Skin of body (tissue), 2 donors: ENCODE data around the gene SREBF2. TPM values are rescaled to one million over a fixed set of nuclear protein-coding genes. Genes with fewer than 3 reads are reported as not detected.

Experiments
- DNase-seq: peaks from one replicate; lab custom pipeline; 2025; lab: John Stamatoyannopoulos, UW
- total RNA-seq: library from RNA; depleted of rRNA; stranded (reverse); fragments of >200 nt; gene quantifications from one replicate; pipeline ENCODE4 v1.2.3, GENCODE V29; 2014

Gene SREBF2
- total RNA-seq, 1 donor from 2014 or later, result 49.7 TPM

DNA sequence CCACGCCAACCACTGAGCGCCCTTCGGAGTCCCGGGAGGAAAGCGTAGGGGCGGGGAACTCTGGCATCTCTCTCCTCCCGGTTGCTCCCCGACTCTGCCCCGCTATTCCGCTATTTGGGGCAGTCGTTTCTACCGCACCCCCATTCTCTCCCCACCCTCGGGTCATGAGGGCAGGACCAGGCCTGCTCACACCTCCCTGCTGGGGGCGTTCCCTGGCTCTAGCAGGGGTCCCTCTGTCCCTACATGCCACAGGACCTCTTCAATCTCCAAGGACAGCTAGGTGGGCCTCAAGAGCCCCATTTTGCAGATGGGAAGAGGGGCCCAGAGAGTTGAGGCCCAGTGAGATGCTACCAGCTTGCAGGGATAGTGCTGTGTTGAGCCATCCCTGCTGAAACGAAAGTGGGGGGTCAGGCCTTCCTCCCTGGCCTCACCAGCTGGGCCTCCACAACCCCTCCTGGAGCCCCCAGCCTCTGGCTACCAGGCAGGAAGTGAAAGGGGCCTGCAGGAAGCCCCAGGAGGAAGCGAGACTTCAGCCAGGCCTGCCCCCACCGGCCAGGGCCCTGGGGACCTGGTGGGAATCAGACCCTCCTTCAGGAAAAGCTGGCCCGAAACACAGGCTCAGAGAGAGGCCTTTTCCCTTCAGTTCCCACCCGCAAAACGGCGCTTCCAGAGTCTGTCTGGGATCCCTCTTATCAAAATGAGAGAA lies 87.5 kb downstream of the SREBF2 start:
- no peak for DNase-seq

DNA sequence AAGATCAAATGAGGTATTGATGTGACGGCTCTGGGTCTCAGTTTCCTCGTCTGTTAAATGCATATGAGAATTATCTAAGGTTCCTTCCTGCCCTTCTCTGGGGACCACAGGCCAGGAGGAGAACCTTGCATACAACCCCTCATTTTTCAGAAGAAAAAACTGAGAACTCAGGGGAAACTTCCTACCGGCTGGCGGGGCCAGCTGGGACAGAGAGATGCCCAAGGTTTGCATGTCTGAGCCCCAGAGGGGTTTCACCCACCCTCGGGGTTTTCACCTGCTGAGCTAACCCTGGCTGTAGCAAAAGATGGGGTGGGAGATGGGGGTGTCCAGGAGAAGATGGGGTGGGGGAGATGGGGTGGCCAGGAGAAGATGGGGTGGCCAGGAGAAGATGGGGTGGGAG lies 89.4 kb downstream of the SREBF2 start:
- DNase-seq, result no peak

DNA sequence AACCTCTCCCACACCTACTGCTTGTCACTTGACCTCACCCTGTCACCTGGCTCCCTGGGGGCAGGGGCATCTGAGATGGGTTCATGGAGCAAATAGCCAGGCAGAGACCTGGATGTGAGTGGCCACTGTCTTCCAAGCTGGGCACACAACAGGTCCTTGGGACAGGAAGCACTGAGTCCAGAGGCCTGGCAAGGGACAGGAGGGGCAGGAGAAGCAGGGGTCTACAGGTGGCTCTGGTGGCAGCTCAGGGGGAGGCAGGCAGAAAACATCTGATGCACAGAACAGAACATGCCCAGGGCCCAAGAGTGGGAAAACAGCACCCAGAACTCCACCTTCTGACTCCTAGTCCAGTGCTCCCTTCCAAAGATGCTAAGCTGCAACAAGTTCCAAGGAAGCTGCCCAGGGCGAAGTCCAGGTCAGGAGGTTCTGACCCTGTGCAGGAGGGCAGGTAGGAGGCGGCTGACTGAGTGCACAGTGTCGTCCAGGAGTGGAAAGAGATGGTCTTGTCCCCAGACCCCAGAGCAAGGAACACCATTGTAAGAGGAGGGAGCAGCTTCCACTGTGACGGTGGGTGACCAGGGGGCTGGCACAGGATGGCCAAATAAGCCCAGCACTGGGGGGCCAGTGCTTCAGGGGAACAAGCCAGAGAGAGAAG lies 90.2 kb downstream of the SREBF2 start:
- no peak for DNase-seq

DNA sequence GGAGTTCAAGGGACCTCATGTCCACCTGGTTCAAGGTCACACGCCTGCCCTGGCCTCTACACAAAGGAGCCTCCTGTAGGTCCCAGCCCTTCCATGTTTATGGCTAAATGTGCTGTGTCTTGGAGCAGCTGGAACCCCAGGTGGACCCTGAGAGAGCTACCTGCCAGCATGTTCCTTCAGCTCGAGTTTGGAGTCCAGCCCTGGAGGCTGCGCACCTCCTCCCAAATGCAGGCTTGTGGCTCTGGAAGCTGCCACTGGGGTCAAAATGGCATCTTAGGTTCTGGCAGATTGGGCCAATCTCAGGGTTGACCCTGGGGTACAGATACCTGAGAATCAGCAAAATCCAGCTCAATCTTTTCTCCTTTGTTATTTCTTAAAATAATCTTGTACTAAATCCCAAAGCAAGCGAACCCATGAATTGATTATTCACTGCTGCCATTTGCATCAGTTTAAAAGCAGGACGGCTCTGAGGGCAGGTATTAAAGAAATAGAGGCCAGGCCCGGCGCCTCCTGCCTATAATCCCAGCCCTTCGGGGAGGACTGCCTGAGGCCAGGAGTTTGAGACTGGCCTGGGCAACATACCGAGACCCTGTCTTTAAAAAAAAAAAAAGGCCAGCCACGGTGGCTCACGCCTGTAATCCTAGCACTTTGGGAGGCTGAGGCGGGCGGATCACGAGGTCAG lies 90.8 kb downstream of the SREBF2 start:
- no peak for DNase-seq

DNA sequence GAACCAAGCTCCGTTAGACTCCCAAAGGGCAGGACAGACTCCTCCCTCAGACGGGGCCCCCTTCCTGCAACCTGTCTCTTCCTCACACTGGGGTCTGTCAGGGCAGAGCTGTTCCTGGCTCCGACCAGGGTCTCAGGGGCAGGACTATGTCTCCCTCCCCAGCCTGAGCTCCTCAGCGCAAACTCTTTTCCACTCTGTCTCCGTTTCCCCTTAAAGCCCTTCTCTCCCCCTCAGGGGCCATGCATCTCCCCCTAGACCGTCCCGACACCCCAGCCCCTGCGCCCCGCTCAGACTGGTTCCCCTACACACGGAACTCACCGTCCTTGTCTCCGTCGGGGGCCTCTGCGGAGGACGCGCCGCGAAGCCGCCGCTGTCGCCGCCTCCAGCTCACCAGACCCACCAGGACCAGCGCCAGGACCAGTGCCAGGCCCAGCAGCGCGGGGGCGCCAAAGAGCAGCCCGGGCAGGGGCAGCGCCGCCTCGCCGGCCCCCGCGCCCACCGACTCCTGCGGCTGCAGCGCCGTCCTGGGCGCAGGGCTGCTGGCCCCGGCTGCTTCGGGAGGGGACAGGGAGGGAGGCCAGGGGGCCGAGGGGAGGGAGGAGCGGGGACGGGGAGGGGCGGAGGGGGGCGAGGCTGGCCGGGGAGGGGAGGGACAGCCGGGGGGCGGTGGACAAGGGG lies 93.0 kb downstream of the SREBF2 start:
- DNase-seq, result no peak

DNA sequence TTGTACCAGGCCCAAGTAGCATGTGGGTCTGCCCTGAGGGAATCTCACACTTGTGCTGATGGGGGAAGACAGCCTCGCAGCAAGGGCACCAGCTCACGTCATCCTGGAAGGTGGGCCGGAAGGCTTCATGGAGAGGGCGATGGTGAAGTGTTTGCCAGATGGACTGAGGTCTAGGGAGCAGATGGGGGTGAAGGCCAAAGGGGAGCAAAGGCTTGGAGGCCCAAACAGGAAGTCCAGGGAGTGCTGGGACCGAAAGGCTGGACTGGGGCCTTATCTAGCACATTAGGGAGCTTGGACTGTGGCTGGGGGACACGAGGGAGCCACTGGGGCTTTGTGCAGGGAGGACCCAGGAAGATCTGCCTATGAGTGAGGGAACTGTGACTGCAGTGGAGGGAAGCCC lies 94.9 kb downstream of the SREBF2 start:
- DNase-seq, result no peak

DNA sequence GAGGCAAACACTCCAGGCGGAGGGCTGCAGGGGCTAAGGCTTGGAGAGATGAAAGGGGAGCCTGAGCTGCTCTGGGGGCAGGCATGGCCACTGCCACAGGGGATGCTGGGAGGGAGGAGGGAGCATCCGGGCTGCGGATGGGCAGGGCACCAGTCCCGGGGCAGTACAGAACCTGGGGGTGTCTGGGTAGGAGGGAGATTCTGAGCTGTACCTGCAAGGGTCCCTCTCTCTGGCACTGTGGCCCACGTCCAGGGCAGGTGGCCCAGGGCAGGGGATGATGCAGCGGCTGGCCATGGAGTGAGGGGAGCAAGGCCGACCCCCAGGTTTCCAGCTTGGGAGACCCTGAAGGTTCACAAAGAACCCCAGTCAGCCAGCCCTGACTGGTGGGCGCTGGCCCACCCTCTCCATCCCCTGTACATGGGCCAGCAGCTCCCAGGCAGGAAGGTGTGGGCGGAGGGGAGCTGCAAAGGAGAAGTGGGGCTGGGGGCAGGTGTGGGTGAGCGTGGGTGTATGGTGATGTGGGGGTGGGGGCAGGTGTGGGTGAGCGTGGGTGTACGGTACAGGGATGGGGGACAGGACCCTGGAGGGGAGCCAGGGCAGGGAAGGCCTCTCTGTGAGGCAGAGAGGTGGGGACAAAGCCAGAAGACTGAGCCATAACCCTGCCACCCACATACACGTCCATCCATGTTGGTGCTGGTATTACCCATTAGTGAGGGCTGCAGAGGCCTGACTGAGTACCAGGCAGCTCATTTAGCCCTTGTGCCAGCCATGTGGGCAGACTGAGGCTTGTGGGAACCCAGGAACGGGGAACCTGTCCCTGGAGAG lies 95.9 kb downstream of the SREBF2 start:
- DNase-seq, result no peak

DNA sequence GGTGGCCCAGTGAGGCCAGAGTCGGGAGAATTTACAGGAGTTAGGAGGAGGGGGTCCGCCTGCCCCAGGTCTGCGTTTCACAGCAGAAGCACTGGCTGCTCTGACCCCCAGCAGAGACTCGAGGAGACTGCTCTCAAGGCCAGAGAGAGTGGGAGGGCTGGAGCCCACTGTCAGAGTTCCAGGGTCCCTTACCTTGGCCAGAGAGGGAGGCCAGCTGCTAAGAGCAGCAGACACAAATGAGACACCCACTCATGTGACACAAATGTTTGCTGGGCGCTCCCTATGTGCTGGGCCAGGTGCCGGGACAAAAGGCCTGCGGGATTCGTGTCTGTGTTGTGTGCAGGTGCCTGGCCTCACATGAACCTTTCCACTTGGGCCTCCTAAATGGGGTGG lies 96.5 kb downstream of the SREBF2 start:
- DNase-seq, result no peak

DNA sequence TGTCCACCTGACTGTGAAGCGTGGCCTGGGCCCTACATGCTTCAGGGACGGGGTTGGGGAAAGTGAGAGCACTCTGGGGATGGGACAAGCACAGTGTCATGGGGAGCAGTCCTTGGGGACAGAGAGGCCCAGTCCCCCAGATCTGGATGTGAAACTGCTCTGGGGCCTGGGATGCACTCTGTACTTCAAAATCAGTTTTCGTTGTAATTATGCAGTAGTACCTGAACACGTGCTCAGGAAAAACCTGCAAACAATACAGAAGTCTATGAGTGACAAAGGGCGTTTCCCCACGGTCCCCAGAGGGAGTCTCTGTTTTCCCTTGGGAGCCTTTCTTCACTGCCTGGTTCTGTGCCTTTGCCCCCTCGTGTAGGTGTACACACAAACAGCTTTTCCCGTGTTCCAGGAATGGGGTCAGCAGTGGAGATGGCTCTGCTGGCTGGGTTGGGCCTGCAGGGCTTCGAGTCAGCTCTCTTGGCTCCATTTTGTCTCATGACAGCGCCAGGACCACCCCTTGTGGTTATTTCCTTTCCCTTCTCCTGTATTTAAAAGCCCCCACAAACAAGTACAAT lies 98.9 kb downstream of the SREBF2 start:
- DNase-seq, result no peak

DNA sequence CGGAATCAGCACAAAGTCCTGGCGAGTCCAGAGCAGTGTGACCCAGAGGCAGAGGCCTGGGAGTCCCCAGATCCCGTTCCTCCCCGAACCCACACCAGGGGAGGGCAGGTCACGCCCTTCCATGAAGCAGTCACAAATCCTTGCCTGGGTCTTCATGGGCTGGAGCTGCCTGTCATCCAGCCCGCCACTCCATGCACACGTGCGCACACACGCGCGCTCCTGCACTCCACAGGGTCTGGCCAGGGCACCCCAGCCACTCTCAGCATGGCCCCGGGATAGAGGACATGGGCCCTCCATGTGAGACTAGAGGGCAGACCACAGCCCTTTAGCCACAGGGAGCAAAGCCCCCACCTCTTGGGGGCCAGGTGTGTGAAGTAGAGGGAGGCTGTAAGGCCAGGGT lies 99.4 kb downstream of the SREBF2 start:
- no peak for DNase-seq

DNA sequence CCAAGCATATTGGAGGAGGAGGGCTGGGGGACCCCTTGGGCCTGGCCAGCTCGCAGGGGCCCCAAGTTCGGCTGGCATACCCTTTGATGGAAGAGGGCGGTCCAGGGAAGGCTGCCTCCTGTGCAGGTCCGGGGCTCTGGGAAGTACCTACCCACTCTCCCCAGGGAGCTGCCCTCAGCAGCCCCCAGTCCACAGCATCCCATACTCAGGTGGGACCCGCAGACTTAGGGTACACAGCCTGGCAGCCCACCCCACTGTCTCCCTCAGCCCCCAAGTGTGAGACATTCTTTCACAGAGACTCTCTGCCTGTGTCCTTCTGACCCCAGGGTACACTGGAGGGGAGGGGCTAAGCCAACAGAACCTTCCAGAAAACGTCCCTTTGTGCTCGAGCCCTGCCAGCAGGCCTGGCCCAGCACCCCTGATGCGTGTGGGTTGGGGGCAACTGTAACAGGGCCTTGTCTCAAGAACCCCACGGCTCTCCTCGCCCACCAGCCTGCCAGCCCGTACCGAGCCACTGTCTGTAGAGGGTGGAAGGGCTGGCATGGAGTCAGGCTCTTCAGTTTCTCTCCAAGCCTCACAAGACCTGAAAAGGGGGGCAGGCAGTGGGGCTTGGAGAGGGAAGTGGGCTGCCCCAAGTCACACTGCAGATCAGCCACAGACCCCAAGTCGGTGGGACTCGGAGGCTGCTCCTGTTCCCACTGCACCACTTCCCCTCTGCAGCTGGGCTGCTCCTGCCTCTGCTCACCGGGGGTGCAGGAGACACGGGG lies 100.7 kb downstream of the SREBF2 start:
- no peak for DNase-seq

DNA sequence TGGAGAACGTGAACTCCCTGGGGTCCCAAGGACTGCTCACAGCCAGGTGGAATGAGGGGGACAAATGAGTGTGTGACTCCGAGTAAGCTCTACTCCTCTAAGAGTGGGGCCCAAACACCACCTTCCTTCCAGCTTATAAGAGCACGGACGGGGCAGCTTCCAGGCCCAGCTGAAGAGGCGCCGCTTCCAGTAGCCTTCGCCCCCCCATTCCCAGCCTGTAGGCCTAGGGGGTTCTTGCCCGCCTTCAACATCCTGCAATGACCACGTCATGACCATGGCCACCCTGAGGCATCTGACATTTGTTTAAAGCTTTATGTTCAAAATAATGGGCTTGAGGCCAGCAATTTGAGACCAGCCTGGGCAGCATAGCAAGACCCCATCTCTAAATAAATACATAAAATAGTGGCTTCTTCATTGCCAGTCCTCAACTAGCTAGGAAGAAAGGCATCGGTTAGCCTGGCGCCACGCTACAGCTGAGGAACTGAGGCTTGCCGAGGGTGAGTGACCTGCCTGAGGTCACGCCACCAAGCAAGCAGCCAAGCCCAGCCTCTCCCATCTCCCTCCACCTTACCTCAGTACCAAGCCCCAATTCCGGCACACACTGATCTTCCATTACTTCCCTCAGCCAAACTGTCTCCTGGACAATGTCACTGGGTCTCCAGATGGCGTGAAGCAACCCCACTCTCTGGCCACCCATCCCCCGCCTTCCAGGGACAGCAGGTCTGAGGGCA lies 101.5 kb downstream of the SREBF2 start:
- DNase-seq, result no peak

DNA sequence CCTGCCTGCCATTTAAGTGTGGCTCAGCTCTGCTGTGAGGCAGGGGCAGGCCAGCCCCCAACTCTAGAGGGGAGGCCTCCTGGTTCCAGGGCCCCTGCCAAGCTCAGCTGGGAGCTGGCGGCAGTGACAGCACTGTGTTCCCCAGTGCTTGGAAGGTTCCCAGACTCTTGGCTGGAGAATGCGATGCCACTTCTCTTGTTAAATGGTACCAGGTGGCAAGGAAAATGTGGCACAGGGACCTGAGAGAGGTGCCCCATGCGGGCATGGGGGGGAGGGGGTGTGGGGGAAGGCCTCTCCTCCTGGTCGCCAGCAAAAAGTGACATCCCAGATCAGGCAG lies 102.1 kb downstream of the SREBF2 start:
- no peak for DNase-seq

DNA sequence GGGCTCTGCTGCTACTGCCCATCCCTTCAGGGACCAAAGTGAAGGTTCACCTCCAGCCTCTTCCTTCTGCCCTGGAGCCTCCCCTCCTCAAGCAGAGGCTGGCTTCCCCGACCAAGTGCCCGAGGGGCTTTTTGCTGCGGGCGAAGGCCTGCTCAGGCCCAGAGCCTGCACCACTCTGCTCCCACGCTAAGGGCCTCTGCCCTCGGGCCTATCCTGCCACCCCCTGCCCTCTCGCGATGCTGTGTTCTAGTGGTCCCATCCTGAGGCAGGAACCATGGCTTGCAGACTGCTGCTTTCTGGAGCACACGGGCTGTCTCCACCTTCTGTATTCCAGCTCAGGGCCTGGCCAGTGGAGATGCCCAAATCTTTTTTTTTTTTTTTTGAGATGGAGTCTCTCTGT lies 102.6 kb downstream of the SREBF2 start:
- no peak for DNase-seq

DNA sequence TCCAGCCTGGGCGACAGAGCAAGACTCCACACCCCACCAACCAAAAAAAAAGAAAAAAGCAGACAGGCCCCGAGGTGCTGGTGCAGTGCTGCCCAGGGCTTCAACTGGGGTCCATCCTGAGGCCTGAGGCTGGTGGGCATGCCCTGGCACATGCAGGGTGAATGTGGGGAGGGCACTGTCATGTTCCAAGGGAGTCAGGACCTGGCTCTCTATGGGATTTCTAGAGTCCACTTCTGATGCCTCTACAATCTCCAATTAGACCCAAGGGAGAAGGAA lies 103.9 kb downstream of the SREBF2 start:
- DNase-seq, result no peak

DNA sequence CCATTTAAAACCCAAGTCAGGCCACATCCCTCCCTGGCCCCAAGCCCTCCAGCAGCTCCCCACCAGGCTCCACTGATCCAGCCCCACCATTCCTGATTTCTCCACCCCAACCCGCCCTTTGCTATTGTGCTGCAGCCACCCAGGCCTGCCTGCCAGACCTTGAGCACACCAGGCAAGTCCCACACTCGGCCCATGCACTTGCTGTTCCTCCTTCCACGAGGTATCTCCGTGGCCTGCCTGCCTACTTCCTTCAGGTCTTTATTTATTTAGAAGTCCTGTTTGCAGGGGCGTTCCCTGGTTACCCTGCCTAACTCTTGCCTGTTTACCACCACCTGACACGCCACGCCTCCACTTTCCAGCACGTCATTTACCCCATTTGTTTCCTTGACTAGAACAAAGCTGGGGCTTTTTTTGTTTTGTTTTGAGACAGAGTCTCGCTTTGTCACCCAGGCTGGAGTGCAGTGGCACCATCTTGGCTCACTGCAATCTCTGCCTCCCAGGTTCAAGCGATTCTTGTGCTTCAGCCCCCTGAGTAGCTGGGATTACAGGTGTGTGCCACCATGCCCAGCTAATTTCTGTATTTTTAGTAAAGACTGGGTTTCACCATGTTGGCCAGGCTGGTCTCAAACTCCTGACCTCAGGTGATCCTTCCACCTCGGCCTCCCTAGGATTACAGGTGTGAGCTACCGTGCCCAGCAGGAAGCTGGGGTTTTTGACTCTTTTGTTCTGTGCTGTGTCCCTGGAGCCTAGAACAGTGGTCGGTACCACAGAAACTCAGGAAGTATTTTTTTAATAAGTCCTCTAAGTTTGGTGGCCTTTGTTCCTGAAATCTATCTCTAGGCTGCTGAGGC lies 107.3 kb downstream of the SREBF2 start:
- DNase-seq, result no peak

DNA sequence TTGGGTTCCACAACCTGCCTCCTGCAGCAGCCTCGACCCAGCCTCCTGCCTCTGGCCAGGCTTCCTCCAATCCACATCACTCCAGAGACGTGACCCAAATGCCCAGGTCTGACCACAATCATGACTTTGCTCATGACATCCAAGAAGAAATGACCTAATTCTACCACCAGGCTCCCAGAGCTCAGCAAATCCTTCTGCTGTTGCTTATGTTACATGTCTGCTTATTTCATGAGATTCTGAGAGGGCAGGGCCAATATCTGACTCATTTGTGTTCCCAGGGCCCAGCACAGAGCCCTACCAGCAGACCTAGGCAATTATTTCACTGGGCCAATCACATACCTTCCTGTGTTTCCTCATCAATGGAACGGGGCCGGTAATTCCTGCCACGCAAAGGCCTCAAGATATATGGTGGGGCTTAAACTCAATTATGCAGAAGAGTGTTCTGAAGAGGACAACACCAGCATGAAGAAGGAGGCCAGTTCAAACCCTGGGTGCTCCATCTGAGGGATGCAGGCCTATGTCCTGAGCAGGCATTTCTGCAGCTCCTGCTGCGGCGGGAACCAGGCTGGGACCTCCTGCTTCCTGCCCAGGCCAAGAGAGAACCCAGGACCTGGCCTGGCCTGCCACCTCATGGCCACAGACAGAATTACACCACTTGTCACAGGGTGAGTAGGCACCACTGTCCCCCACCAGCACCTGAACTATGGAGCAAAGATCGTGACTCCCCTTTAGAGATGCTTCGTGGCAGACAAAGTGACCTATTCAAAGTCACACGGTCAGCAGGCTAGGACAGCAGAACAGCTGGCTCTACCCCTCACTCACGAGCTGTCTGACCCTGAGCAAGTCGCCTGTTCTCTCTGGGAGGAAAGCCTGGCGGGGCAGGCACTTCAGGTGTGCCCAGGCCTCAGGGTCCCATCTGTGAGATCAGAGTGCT lies 108.2 kb downstream of the SREBF2 start:
- DNase-seq, result peak; percentile 70

DNA sequence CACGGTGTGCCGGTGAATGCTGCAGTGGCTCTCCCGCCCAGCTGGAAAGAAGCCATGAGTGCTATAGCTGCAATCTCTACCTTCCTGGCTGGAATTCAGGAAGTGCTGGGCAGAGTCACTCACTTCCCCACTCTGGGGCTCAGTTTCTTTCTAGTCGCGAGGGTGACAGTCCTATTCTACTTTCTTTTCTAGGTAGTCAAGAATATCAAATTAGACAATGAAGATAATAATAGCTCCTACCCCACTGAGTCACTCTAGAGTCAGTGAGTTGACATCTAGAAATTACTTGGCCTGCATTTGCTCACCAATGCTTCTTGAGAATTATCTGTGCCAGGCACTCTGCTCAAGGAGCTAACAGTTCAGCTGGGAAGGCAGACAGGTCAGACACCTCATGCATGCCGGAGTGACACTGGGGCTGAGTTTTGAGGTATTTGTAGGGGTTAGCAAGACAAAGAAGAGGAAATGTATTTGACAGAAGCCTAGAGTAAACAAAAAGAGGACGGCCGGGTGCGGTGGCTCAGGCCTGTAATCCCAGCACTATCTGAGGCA lies 110.8 kb downstream of the SREBF2 start:
- DNase-seq, result no peak
